Left renal pelvis (tissue), 4 donors: ENCODE results near the gene TSSC4. TPM values are rescaled to one million over a fixed set of nuclear protein-coding genes. Genes with fewer than 3 reads are reported as not detected.

ENCODE experiments used
- DNase-seq, 4 donors: peaks; one replicate each; pipeline ENCODE4 v3.0.0-alpha.2; 2013; ENCODE audit warnings: low read depth in 4 of 4, low spot score in 3 of 4
- polyA plus RNA-seq, 4 donors: library from polyadenylated mRNA; unstranded; fragments of 120-200 nt; gene quantifications; one replicate each; pipeline ENCODE4 v1.2.1, GENCODE V29; 2013; ENCODE audit not compliant: insufficient read length in 4 of 4

TSSC4 gene
- polyA plus RNA-seq, 4 donors = 33.7 to 49.7 (median 37.4) TPM

- no peak for DNase-seq
Observed at GRCh38 chr11:2431395-2431794, 30.8 kb downstream of the TSSC4 start.

GRCh38 chr11:2432171-2432621 is 31.6 kb downstream of the TSSC4 start:
- DNase-seq = no peak

- no peak for DNase-seq
Observed at GRCh38 chr11:2432628-2433071, 32.1 kb downstream of the TSSC4 start.

GRCh38 chr11:2433106-2433925 is 32.8 kb downstream of the TSSC4 start:
- DNase-seq = no peak

- DNase-seq = no peak
Observed at GRCh38 chr11:2434008-2434407, 33.5 kb downstream of the TSSC4 start.

GRCh38 chr11:2434506-2435255 is 34.1 kb downstream of the TSSC4 start:
- DNase-seq = no peak

- no peak for DNase-seq
Observed at GRCh38 chr11:2435288-2436012, 34.9 kb downstream of the TSSC4 start.

- DNase-seq = no peak
Observed at GRCh38 chr11:2436013-2436520, 35.5 kb downstream of the TSSC4 start.

GRCh38 chr11:2436521-2437031 is 36.0 kb downstream of the TSSC4 start:
- no peak for DNase-seq

- DNase-seq = no peak
Observed at GRCh38 chr11:2437516-2437915, 37.0 kb downstream of the TSSC4 start.

GRCh38 chr11:2439820-2440219 is 39.3 kb downstream of the TSSC4 start:
- DNase-seq = no peak

- DNase-seq = no peak
Observed at GRCh38 chr11:2440646-2441045, 40.1 kb downstream of the TSSC4 start.

- no peak for DNase-seq
Observed at GRCh38 chr11:2441171-2441570, 40.6 kb downstream of the TSSC4 start.

- DNase-seq = no peak
Observed at GRCh38 chr11:2442589-2442988, 42.0 kb downstream of the TSSC4 start.

- no peak for DNase-seq
Observed at GRCh38 chr11:2443406-2443805, 42.9 kb downstream of the TSSC4 start.

GRCh38 chr11:2443881-2444820 is 43.6 kb downstream of the TSSC4 start, which contains the start of gene TRPM5:
TRPM5 (minus strand) TSS chr11:2444514; CDS start chr11:2423036, 21,478 bp downstream.
- DNase-seq = no peak

GRCh38 chr11:2444821-2445745 is 44.5 kb downstream of the TSSC4 start, which contains the start of gene KCNQ1:
KCNQ1 (plus strand) TSS chr11:2445008; CDS start chr11:2445099, 91 bp downstream.
- no peak for DNase-seq
